ENCODE data around the gene ARID1B. TPM values are rescaled to one million over a fixed set of nuclear protein-coding genes. Genes with fewer than 3 reads are reported as not detected.

Gene ARID1B
- total RNA-seq, 1 experiment from 2014 or later: 42.8 TPM

- Histone ChIP-seq H3K79me2 (ENCODE audit: low read depth) (no peaks in the 10 kb centered on the region), H3K36me3 (ENCODE audit: low read depth) (no peaks in the 10 kb centered on the region), H3K4me1 (replicated peaks; ENCODE audit: insufficient read depth) (peaks cover 6% of the 10 kb centered on the region), H3K27me3 (ENCODE audit: insufficient read depth, low read depth) (no peaks in the 10 kb centered on the region), H2AFZ (no peak overlapping the region), H3K9me3 (ENCODE audit: insufficient read depth, low read depth) (no peaks in the 10 kb centered on the region), H3K27ac (no peak overlapping the region), H3F3A (ENCODE audit: insufficient read depth, low read depth) (peaks cover 10% of the 10 kb centered on the region; the same call in 1 of the 2 replicates), H4K20me1 (ENCODE audit: insufficient read depth) (no peaks in the 10 kb centered on the region), H3K4me2 (no peak overlapping the region), H3K4me3 (no peak overlapping the region), H3K9me2 (ENCODE audit: insufficient read depth) (no peaks in the 10 kb centered on the region)
- DNase-seq: no peak
- POLR2A ChIA-PET (ENCODE audit: unreplicated experiment): no interaction called here
- CTCF ChIA-PET: no interaction called here
- no TSS peak for BruUV-seq (replicated peaks)
- TF ChIP-seq CTCF (conservative IDR thresholded peaks at IDR 0.05) (no peak), EZH2 (IDR thresholded peaks at IDR 0.05; ENCODE audit: low read depth) (no peak)
- intact Hi-C loops (cut with micrococcal nuclease; ENCODE audit: unreplicated experiment): no loop called here
Observed at GRCh38 chr6:157101166-157101565, 324.0 kb downstream of the ARID1B start.

GRCh38 chr6:157104803-157105202 is 327.6 kb downstream of the ARID1B start:
- no peak overlapping the region for H3K4me2 ChIP-seq
- ChIA-PET CTCF (no interaction called here), POLR2A (ENCODE audit: unreplicated experiment) (interaction anchor here (0.6 kb wide), 1 partner anchor 298 kb away, joined by 6 read pairs; no protein-coding TSS in a partner anchor)
- H2AFZ ChIP-seq: no peak overlapping the region
- no peaks in the 10 kb centered on the region; the same call in 1 of the 2 replicates for H3K79me2 ChIP-seq (ENCODE audit: low read depth)
- H3K36me3 ChIP-seq (ENCODE audit: low read depth): peaks cover 3% of the 10 kb centered on the region; the same call in 1 of the 2 replicates
- H4K20me1 ChIP-seq (ENCODE audit: insufficient read depth): peaks cover 4% of the 10 kb centered on the region; the same call in 1 of the 2 replicates
- TF ChIP-seq EZH2 (IDR thresholded peaks at IDR 0.05; ENCODE audit: low read depth) (no peak), CTCF (conservative IDR thresholded peaks at IDR 0.05) (no peak)
- no peak overlapping the region for H3K27ac ChIP-seq
- no peak for DNase-seq
- intact Hi-C loops (cut with micrococcal nuclease; ENCODE audit: unreplicated experiment): no loop called here
- H3K9me3 ChIP-seq (ENCODE audit: insufficient read depth, low read depth): no peaks in the 10 kb centered on the region
- peaks cover 28% of the 10 kb centered on the region; the same call in 1 of the 2 replicates for H3F3A ChIP-seq (ENCODE audit: insufficient read depth, low read depth)
- peaks cover 33% of the 10 kb centered on the region for H3K4me1 ChIP-seq (replicated peaks; ENCODE audit: insufficient read depth)
- no peak overlapping the region for H3K4me3 ChIP-seq
- no peaks in the 10 kb centered on the region for H3K27me3 ChIP-seq (ENCODE audit: insufficient read depth, low read depth)
- H3K9me2 ChIP-seq (ENCODE audit: insufficient read depth): no peaks in the 10 kb centered on the region
- no TSS peak for BruUV-seq (replicated peaks)

GRCh38 chr6:157106487-157106886 is 329.3 kb downstream of the ARID1B start:
- no peak overlapping the region for H3K4me3 ChIP-seq
- H3K9me3 ChIP-seq (ENCODE audit: insufficient read depth, low read depth): no peaks in the 10 kb centered on the region
- no peak for TF ChIP-seq EZH2 (IDR thresholded peaks at IDR 0.05; ENCODE audit: low read depth)
- no peak for TF ChIP-seq CTCF (conservative IDR thresholded peaks at IDR 0.05)
- no peaks in the 10 kb centered on the region; the same call in 1 of the 2 replicates for H3K79me2 ChIP-seq (ENCODE audit: low read depth)
- no peak overlapping the region for H2AFZ ChIP-seq
- H3K4me1 ChIP-seq (replicated peaks; ENCODE audit: insufficient read depth): peaks cover 33% of the 10 kb centered on the region
- CTCF ChIA-PET: no interaction called here
- POLR2A ChIA-PET (ENCODE audit: unreplicated experiment): no interaction called here
- H3K36me3 ChIP-seq (ENCODE audit: low read depth): peaks cover 4% of the 10 kb centered on the region; the same call in 1 of the 2 replicates
- DNase-seq: peak; percentile 11 to 78
- peak overlapping the region; percentile 23; the same call in 1 of the 2 replicates for H3K4me2 ChIP-seq
- peaks cover 28% of the 10 kb centered on the region; the same call in 1 of the 2 replicates for H3F3A ChIP-seq (ENCODE audit: insufficient read depth, low read depth)
- no peaks in the 10 kb centered on the region for H3K27me3 ChIP-seq (ENCODE audit: insufficient read depth, low read depth)
- intact Hi-C loops (cut with micrococcal nuclease; ENCODE audit: unreplicated experiment): no loop called here
- H3K27ac ChIP-seq: 0 out of 2 replicates have a peak overlapping the region, but pooled peaks have one; percentile 11
- no peaks in the 10 kb centered on the region for H3K9me2 ChIP-seq (ENCODE audit: insufficient read depth)
- BruUV-seq (replicated peaks): no TSS peak
- peaks cover 4% of the 10 kb centered on the region; the same call in 1 of the 2 replicates for H4K20me1 ChIP-seq (ENCODE audit: insufficient read depth)

Data from PC-9 (cell line).